ENCODE results near the gene RPL3. TPM values are rescaled to one million over a fixed set of nuclear protein-coding genes. Genes with fewer than 3 reads are reported as not detected.

The RPL3 gene
- total and polyA plus RNA-seq, 2 of the 4 experiments (the other 2 are of a cell fraction): 2,871 to 3,312 TPM

DNA sequence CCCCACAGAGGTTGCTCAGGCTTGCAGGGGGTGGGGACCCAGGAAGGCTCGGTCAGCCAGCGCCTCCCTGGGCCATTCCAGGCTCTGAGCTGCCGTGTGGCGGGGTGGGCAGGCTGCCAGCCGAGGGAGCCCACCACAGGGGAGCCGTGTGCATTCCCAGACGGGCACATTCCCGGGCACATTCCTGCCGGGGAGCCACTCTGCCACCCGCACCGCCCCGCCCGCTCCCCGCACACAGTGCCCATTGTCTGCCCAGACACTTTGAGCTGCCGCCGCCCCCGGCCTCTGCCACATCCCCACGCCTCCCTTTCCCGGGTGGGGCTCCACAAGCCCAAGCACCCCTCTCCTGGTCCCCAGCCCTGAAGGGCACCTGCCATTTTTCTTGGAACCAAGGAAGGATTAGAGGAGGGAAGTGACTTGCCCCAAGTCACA lies 27.4 kb downstream of the RPL3 start:
- Histone ChIP-seq H4K91ac (ENCODE audit: insufficient read depth, low read depth, low read length) (peak overlapping the region; percentile 63; the same call in 1 of the 2 replicates), H3K23ac (ENCODE audit: low read depth, low read length) (no peak overlapping the region), H4K20me1 (ENCODE audit: insufficient read depth, low read length) (no peaks in the 10 kb centered on the region), H3K9ac (ENCODE audit: low read depth, low read length) (no peak overlapping the region), H3K18ac (ENCODE audit: low read depth, low read length) (0 out of 2 replicates have a peak overlapping the region, but pooled peaks have one; percentile 8), H2BK20ac (ENCODE audit: low read depth, low read length) (peak overlapping the region; percentile 57), H3K9me1 (ENCODE audit: insufficient read depth, low read length) (peaks cover 8% of the 10 kb centered on the region; the same call in 1 of the 2 replicates), H2AK5ac (ENCODE audit: low read depth, low read length) (peak overlapping the region; percentile 86), H3K56ac (ENCODE audit: extremely low read depth, insufficient read depth, low read length) (peak overlapping the region; percentile 35; the same call in 1 of the 2 replicates), H3K4me3 (ENCODE audit: insufficient read depth, low read depth, low read length) (no peak overlapping the region), H3K36me3 (ENCODE audit: control insufficient read depth, insufficient read depth, low read length) (no peaks in the 10 kb centered on the region), H3K4ac (ENCODE audit: low read depth, low read length) (peak overlapping the region; percentile 76), H2BK120ac (ENCODE audit: low read depth, low read length) (peak overlapping the region; percentile 77), H4K5ac (ENCODE audit: low read depth, low read length) (peak overlapping the region; percentile 38; the same call in 1 of the 2 replicates), H2BK15ac (ENCODE audit: low read depth, low read length) (peak overlapping the region; percentile 25; the same call in 1 of the 3 replicates), H4K8ac (ENCODE audit: low read depth in 2 of 2, low read length in 2 of 2) (peak overlapping the region; percentile 35 to 72), H2AK9ac (replicated peaks; ENCODE audit: low read depth, low read length, poor library complexity) (peak overlapping the region; percentile 87), H3K27ac (ENCODE audit: insufficient read depth, low read length) (no peak overlapping the region; the same call in 1 of the 2 replicates), H3K79me1 (ENCODE audit: low read depth in 1 of 2, low read length in 2 of 2) (no peaks in the 10 kb centered on the region), H2BK5ac (ENCODE audit: low read depth, low read length, poor library complexity, severe bottlenecking) (peak overlapping the region; percentile 57), H3K4me1 (ENCODE audit: control insufficient read depth, insufficient read depth, low read length) (peaks cover 19% of the 10 kb centered on the region), H3K14ac (replicated peaks; ENCODE audit: low read depth, low read length) (no peak overlapping the region; the same call in 1 of the 2 replicates), H3K4me2 (ENCODE audit: low read depth, low read length) (no peak overlapping the region), H2AFZ (replicated peaks; ENCODE audit: low read length, poor library complexity) (peak overlapping the region; percentile 88), H3K9me3 (ENCODE audit: control insufficient read depth, insufficient read depth, low read length) (no peaks in the 10 kb centered on the region), H3K27me3 (ENCODE audit: control insufficient read depth, insufficient read depth, low read length) (no peaks in the 10 kb centered on the region; the same call in 1 of the 2 replicates)
- in situ Hi-C loops (cut with MboI; ENCODE audit: low sequenced_read_pairs): no loop called here
- TF ChIP-seq BHLHE40 (IDR thresholded peaks at IDR 0.05; ENCODE audit: low read depth, low read length) (no peak), RFX5 (IDR thresholded peaks at IDR 0.05; ENCODE audit: low read depth, low read length) (no peak), MXI1 (IDR thresholded peaks at IDR 0.05; ENCODE audit: borderline replicate concordance, low read depth, low read length) (no peak), MAZ (IDR thresholded peaks at IDR 0.05; ENCODE audit: borderline replicate concordance, low read depth, low read length) (no peak), CHD1 (IDR thresholded peaks at IDR 0.05; ENCODE audit: low read depth, low read length) (no peak), SMC3 (IDR thresholded peaks at IDR 0.05; ENCODE audit: low read depth, low read length) (no peak)
- dilution Hi-C loops (cut with HindIII; ENCODE audit: low sequenced_read_pairs, unreplicated experiment): no loop called here
- POLR2A ChIA-PET (ENCODE audit: unreplicated experiment): no interaction called here
- CTCF ChIA-PET: interaction anchor here (0.6 kb wide), 1 partner anchor 811 kb away, joined by 3 read pairs; no protein-coding TSS in a partner anchor
- BruUV-seq (replicated peaks): no TSS peak
- intact Hi-C loops (cut with micrococcal nuclease): no loop called here
- ATAC-seq (ENCODE audit: low read depth) (no peak), DNase-seq (no peak)
- WGBS, 2 experiments (ENCODE audit: extremely low coverage in 2 of 2, insufficient read length in 1 of 2): 73% methylated on average over 17 of the region's 19 CpGs; no CpG with 5 or more reads in 1 of the 2 experiments

All from IMR-90 (cell line).